Measurements from ENCODE around the gene CALB2. TPM values are rescaled to one million over a fixed set of nuclear protein-coding genes. Genes with fewer than 3 reads are reported as not detected.

Gene CALB2
- total and polyA plus RNA-seq, 2 of the 13 experiments (the other 11 are each of a cell fraction or from before 2014, with no cell fraction given), result 0.37 to 0.40 TPM

- no peak overlapping the region for H3K9ac ChIP-seq (ENCODE audit: insufficient read depth, low read depth, low read length)
- DNase-seq (ENCODE audit: low spot score) (no peak), ATAC-seq (no peak), FAIRE-seq (no peak)
- no peaks in the 10 kb centered on the region for H3K9me3 ChIP-seq (ENCODE audit: low read length)
- no peak for TF ChIP-seq HNRNPL (IDR thresholded peaks at IDR 0.05; ENCODE audit: low read depth, low read length)
- TF ChIP-seq ZNF256 (CRISPR knock-in tag; conservative IDR thresholded peaks at IDR 0.05), result no peak
- no peak for TF ChIP-seq PRMT3 (CRISPR knock-in tag; IDR thresholded peaks at IDR 0.05; ENCODE audit: borderline replicate concordance, low read depth)
- no peak for TF ChIP-seq SMARCC2 (IDR thresholded peaks at IDR 0.05)
- no peak for TF ChIP-seq ZNF318 (CRISPR knock-in tag; IDR thresholded peaks at IDR 0.05)
- no peak for TF ChIP-seq ZNF704 (CRISPR knock-in tag; IDR thresholded peaks at IDR 0.05; ENCODE audit: borderline replicate concordance)
- TF ChIP-seq ZNF724P (CRISPR knock-in tag; IDR thresholded peaks at IDR 0.05; ENCODE audit: borderline replicate concordance), result no peak
- no peak for TF ChIP-seq SIN3A (IDR thresholded peaks at IDR 0.05; ENCODE audit: borderline replicate concordance, low read depth, low read length)
- no peaks in the 10 kb centered on the region for H3K36me3 ChIP-seq (replicated peaks in 1 of 2; ENCODE audit: control insufficient read depth in 1 of 2, insufficient read depth in 2 of 2, low read length in 2 of 2)
- in situ Hi-C loops (cut with HindIII; ENCODE audit: extremely low pct_ligation_motif_present, low pct_unique_long_range_greater_than_20kb) (no loop called here), intact Hi-C loops (cut with micrococcal nuclease; ENCODE audit: unreplicated experiment) (no loop called here)
- BruUV-seq (replicated peaks), result no TSS peak
- ChIA-PET POLR2A (no interaction called here), CTCF (ENCODE audit: low intra/inter-chr PET ratio, low total read pairs) (no interaction called here)
- peaks cover 6 to 60% of the 10 kb centered on the region in 2 experiments; a peak in 3 of 5 replicates for H3K27me3 ChIP-seq (ENCODE audit: control insufficient read depth in 1 of 2, insufficient read depth in 2 of 2, low read length in 2 of 2)
- H3K27ac ChIP-seq (ENCODE audit: extremely low read length, insufficient read depth, low read length), result no peak overlapping the region
- H3K4me1 ChIP-seq (ENCODE audit: insufficient read depth, low read length), result no peaks in the 10 kb centered on the region
- no peak overlapping the region for H3K4me2 ChIP-seq (ENCODE audit: low read depth, low read length)
- H3K4me3 ChIP-seq (replicated peaks in 1 of 3; ENCODE audit: insufficient read depth in 1 of 3, low read depth in 2 of 3, low read length in 3 of 3), result no peak overlapping the region
- no peak overlapping the region for H2AFZ ChIP-seq (ENCODE audit: low read length)
- 25% methylated on average over 7 of the region's 10 CpGs for WGBS (ENCODE audit: low lambda C conversion rate)
- H4K20me1 ChIP-seq (ENCODE audit: insufficient read depth, low read length), result no peaks in the 10 kb centered on the region
- H3K79me2 ChIP-seq (ENCODE audit: insufficient read depth, low read length), result no peaks in the 10 kb centered on the region
Observed at GRCh38 chr16:71365021-71365420, 6.5 kb downstream of the CALB2 start.
